ENCODE results near the gene LMAN2L.

LMAN2L gene

DNA sequence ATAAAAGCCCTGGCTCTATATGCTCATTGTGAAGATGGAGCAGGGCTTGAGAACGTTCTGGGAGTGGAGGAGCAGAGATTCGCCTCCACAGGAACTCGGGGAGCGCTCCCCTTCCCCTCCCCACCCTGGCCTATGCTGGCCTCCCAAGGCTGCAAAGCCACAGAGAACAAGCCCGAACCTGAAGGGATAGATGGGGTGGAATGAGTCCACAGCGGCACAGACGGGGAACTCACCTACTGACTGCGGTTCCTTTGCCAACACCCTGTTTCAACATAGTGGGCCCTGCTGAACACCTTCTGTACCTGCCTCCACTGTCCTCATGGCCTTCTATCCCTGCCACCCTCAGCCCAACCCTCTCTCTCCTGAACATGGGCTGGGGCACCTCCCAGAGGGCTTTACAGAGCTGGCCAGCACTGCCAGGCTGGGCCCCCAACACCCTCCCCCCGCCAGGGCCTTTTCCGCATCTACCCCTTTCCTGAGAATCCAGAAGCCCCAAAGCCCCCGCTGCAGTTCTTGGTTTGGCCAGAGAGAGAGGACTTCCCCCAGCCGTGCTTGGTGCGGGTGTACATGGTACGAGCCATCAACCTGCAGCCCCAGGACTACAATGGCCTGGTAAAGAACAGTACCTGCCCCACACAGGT lies 41.5 kb downstream of the LMAN2L start:
- Histone ChIP-seq H3K9ac (ENCODE audit: low read depth, low read length) (no peak overlapping the region), H3K36me3 (ENCODE audit: insufficient read depth, low read length) (no peaks in the 10 kb centered on the region), H2AFZ (ENCODE audit: low read depth, low read length) (no peak overlapping the region), H3K4me2 (ENCODE audit: insufficient read depth, low read length) (no peak overlapping the region), H3K9me3 (ENCODE audit: insufficient read depth, low read length, severe bottlenecking) (no peaks in the 10 kb centered on the region), H3K4me3 (ENCODE audit: low read depth in 1 of 2, low read length in 2 of 2) (no peak overlapping the region), H3K27ac (ENCODE audit: low read length) (no peak overlapping the region), H3K79me2 (ENCODE audit: insufficient read depth, low read length) (no peaks in the 10 kb centered on the region), H3K27me3 (ENCODE audit: insufficient read depth, low read length, poor library complexity) (no peaks in the 10 kb centered on the region), H3K4me1 (ENCODE audit: insufficient read depth, low read length) (no peaks in the 10 kb centered on the region), H4K20me1 (ENCODE audit: insufficient read depth, low read length) (no peaks in the 10 kb centered on the region; the same call in 1 of the 2 replicates)
- TF ChIP-seq CTCF (IDR thresholded peaks at IDR 0.05; ENCODE audit: borderline replicate concordance, extremely low read depth, low read length, poor library complexity, severe bottlenecking) (no peak), EZH2 (IDR thresholded peaks at IDR 0.05; ENCODE audit: borderline replicate concordance, low read depth, low read length, severe bottlenecking) (no peak)
- DNase-seq (no peak), ATAC-seq (ENCODE audit: insufficient read depth, low read depth) (no peak)

DNA sequence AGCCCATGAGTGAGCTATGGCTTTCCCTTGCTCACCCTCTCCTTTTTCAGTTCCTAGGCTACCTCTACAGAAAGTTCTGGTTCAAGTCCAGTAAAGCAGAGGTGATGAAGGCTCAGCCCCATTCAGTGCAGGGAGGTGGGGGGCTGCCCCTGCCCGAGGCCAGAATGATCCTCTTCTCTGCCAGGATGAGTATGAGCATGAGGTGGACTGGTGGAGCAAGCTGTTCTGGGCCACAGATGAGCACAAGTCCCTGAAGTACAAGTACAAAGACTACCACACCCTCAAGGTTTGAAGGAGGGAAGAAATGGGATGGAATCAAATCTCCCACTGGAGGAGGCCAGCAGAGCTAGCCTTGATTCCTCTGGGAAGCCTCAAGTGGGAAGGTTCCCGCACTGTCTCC lies 42.4 kb downstream of the LMAN2L start:
- no peaks in the 10 kb centered on the region for H3K36me3 ChIP-seq (ENCODE audit: insufficient read depth, low read length)
- no peak for DNase-seq
- no peak overlapping the region for H3K4me3 ChIP-seq (ENCODE audit: low read depth in 1 of 2, low read length in 2 of 2)
- H4K20me1 ChIP-seq (ENCODE audit: insufficient read depth, low read length), result no peaks in the 10 kb centered on the region; the same call in 1 of the 2 replicates
- no peaks in the 10 kb centered on the region for H3K27me3 ChIP-seq (ENCODE audit: insufficient read depth, low read length, poor library complexity)
- H3K27ac ChIP-seq (ENCODE audit: low read length), result no peak overlapping the region
- H3K9ac ChIP-seq (ENCODE audit: low read depth, low read length), result no peak overlapping the region
- TF ChIP-seq EZH2 (IDR thresholded peaks at IDR 0.05; ENCODE audit: borderline replicate concordance, low read depth, low read length, severe bottlenecking) (no peak), CTCF (IDR thresholded peaks at IDR 0.05; ENCODE audit: borderline replicate concordance, extremely low read depth, low read length, poor library complexity, severe bottlenecking) (no peak)
- no peaks in the 10 kb centered on the region for H3K9me3 ChIP-seq (ENCODE audit: insufficient read depth, low read length, severe bottlenecking)
- no peaks in the 10 kb centered on the region for H3K79me2 ChIP-seq (ENCODE audit: insufficient read depth, low read length)
- no peak overlapping the region for H3K4me2 ChIP-seq (ENCODE audit: insufficient read depth, low read length)
- ATAC-seq (ENCODE audit: insufficient read depth, low read depth), result no peak
- no peak overlapping the region for H2AFZ ChIP-seq (ENCODE audit: low read depth, low read length)
- no peaks in the 10 kb centered on the region for H3K4me1 ChIP-seq (ENCODE audit: insufficient read depth, low read length)

- Histone ChIP-seq H3K27me3 (ENCODE audit: insufficient read depth, low read length, poor library complexity) (no peaks in the 10 kb centered on the region), H3K79me2 (ENCODE audit: insufficient read depth, low read length) (no peaks in the 10 kb centered on the region), H2AFZ (ENCODE audit: low read depth, low read length) (no peak overlapping the region), H3K27ac (ENCODE audit: low read length) (no peak overlapping the region), H3K4me1 (ENCODE audit: insufficient read depth, low read length) (no peaks in the 10 kb centered on the region), H3K4me2 (ENCODE audit: insufficient read depth, low read length) (no peak overlapping the region), H3K36me3 (ENCODE audit: insufficient read depth, low read length) (no peaks in the 10 kb centered on the region), H3K9me3 (ENCODE audit: insufficient read depth, low read length, severe bottlenecking) (no peaks in the 10 kb centered on the region), H4K20me1 (ENCODE audit: insufficient read depth, low read length) (no peaks in the 10 kb centered on the region; the same call in 1 of the 2 replicates), H3K4me3 (ENCODE audit: low read depth in 1 of 2, low read length in 2 of 2) (no peak overlapping the region), H3K9ac (ENCODE audit: low read depth, low read length) (no peak overlapping the region)
- DNase-seq, result no peak
- ATAC-seq (ENCODE audit: insufficient read depth, low read depth), result no peak
- TF ChIP-seq EZH2 (IDR thresholded peaks at IDR 0.05; ENCODE audit: borderline replicate concordance, low read depth, low read length, severe bottlenecking) (no peak), CTCF (IDR thresholded peaks at IDR 0.05; ENCODE audit: borderline replicate concordance, extremely low read depth, low read length, poor library complexity, severe bottlenecking) (no peak)
These were observed 44.3 kb downstream of the LMAN2L start for GRCh38 chr2:96695602-96696001.
